GM19463 (cell line): ENCODE measurements around the gene MIDN.
"Not testable (repeated sequence)": the region's sequence is repeated elsewhere in the genome, so short reads cannot be mapped to it uniquely, and the experiment has no call there.

Source experiments
- ATAC-seq: cut with Tn5 transposase; IDR thresholded peaks from one replicate; pipeline ENCODE4 v1.9.1; 2021; ENCODE audit warnings: mild to moderate bottlenecking, moderate library complexity; ENCODE audit not compliant: unreplicated experiment

The MIDN gene

GRCh38 chr19:1248139-1248785, at the start of gene MIDN:
Gene MIDN, plus strand, starts transcription at chr19:1248583. Its CDS starts 1,714 bp downstream, at chr19:1250297.
- peak; percentile 20 for ATAC-seq

GRCh38 chr19:1199531-1199930, 48.9 kb upstream of the MIDN start:
- ATAC-seq: no peak

- ATAC-seq: not testable (repeated sequence)
Observed at GRCh38 chr19:1200614-1201013, 47.8 kb upstream of the MIDN start.

- peak; percentile 88 for ATAC-seq
Observed at GRCh38 chr19:1205114-1206099, 43.0 kb upstream of the MIDN start, which contains the start of gene STK11. Gene STK11, plus strand, starts transcription at chr19:1205778. Its CDS starts 1,136 bp downstream, at chr19:1206914.

- no peak for ATAC-seq
Observed at GRCh38 chr19:1206150-1206863, 42.1 kb upstream of the MIDN start.

GRCh38 chr19:1206864-1207450, 41.4 kb upstream of the MIDN start:
- no peak for ATAC-seq

- ATAC-seq: not testable (repeated sequence)
Observed at GRCh38 chr19:1208830-1209229, 39.6 kb upstream of the MIDN start.

GRCh38 chr19:1210227-1210538, 38.2 kb upstream of the MIDN start:
- no peak for ATAC-seq

GRCh38 chr19:1211494-1212234, 36.7 kb upstream of the MIDN start:
- no peak for ATAC-seq

GRCh38 chr19:1213391-1214286, 34.7 kb upstream of the MIDN start:
- ATAC-seq: no peak

GRCh38 chr19:1214299-1214861, 34.0 kb upstream of the MIDN start:
- no peak for ATAC-seq

GRCh38 chr19:1214862-1215731, 33.3 kb upstream of the MIDN start:
- ATAC-seq: no peak

GRCh38 chr19:1216756-1217155, 31.6 kb upstream of the MIDN start:
- ATAC-seq: no peak

GRCh38 chr19:1217366-1217765, 31.0 kb upstream of the MIDN start:
- no peak for ATAC-seq

- ATAC-seq: no peak
Observed at GRCh38 chr19:1218751-1219567, 29.4 kb upstream of the MIDN start.

GRCh38 chr19:1219786-1220476, 28.5 kb upstream of the MIDN start:
- ATAC-seq: no peak
